ENCODE data around the gene HDAC9.

The HDAC9 gene

DNA sequence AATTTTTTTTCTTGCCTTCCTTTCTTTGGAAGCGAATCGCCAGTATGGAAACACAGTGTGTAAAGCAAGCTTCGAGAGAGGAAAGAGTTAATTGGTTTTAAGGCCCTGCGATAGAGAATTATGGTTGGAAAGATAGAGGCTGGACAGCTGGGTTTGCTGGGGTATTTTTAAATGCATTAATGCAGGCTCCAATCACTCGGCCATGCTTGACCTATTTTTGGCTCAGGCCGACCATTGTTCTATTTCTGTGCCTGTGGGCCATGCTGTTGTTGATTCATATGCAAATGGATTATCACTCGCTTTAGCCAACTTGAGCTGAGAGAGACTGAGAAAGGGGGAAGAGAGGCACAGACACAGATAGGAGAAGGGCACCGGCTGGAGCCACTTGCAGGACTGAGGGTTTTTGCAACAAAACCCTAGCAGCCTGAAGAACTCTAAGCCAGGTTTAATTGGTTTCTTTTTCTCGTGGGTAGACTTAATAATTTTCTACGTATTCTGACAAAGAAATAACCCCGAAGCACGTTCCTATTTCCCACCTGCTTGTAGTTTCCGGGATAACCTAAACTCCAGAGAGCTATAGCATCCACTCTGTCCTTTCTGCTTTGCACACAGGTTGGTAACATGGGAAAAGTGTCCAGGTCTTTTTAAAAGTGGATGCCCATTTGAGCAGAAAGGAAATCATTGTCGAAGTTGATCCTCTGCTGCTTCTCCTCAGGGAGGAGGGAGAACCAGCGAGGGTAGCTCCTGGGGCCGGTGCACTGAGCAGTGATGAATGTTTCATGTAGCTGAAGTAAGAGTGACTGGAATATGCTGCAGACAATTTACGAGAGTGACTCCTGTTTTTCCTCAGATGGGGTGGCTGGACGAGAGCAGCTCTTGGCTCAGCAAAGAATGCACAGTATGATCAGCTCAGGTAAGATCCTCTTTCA is at the start of gene HDAC9:
TSS of gene HDAC9 (plus strand) at position 338 of the 929 bp plus-strand sequence. CDS start at position 892, 554 bp downstream.
- DNase-seq (ENCODE audit: low read depth), result no peak

DNA sequence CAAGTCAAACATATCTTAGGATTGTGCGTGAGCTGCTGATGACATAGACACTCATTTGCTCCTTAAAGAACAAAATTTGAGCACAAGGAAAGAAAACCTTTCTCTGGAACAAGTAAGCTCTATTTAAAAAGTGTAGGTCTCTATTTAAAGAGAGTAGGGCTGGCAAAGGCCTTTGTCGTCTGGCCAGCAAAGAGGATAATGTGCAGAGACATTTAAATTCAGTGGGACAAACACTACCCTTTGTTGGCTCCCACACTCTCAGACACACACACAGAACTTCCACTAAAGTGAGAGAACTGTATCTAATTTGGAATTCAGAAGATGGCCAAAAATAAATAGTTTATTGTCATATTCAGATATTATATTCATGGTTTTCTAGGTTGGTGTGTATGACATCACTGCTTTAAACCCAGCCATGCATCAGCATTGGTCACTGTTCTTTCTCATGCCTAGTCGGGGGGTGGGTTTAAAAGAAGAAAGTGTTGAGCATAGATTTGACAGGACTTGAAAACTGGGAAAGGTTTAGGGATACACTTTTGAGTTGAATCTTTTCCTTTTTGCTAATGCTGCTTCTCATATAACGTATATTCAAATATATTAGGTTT is 49.5 kb upstream of the HDAC9 start:
- no peak for DNase-seq (ENCODE audit: low read depth)

DNA sequence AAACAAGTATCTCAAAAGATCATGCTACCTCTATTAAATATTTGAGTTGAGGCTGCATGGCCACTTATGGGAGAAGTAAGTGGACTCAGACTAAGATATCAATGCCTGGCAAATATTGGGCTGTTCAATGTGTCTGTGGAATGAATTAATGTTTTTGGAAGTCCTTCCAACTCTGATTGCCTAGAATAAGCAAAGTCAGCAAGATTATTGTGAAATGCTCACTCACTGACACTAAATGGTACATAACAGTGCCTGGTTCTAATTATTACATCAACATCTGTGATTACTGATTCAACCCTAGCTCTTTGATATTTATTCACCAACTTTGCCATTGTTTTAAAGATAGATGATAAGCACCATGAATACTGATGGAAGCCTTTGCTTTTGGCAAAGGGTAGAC is 45.5 kb upstream of the HDAC9 start:
- DNase-seq (ENCODE audit: low read depth), result no peak

DNA sequence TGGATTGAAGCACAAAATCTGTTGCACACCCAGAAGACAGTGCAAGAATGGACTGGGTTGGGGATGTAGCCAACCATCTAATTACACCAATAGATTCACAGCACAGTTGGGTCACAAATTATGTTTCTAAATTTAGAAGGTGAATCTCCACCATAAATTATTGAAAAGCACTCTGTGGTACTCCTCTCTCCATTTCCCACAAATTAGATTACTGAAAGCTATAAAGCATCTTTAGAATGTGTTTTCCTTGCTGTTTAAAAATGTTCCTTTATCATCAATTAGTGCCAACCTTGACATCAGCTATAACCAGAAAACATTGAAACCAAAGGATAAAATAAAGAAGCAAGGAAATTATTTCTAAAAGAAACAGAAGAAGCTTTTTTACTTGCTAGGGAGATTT is 39.9 kb upstream of the HDAC9 start:
- no peak for DNase-seq (ENCODE audit: low read depth)

- DNase-seq (ENCODE audit: low read depth), result no peak
Observed at GRCh38 chr7:18457832-18458231, 37.7 kb upstream of the HDAC9 start.

DNA sequence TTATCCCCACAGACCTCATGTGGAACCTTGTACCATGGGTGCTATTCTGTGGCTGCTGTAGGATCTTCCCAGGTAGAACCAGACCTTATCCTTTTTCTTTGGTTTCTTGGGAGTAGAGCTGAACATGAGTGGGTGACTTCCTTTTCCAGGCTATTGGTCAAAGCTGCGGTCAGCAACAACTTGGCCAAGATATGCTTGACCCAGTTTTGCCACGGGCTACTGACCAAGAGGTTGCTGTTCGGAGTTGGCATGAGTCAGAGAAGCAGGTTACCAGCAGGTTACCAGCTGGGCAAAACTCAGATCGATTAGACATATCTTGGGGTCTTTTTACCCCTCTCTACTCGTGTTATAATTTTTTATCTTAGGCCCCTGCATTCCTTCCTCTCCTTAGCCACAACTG is 36.7 kb upstream of the HDAC9 start:
- no peak for DNase-seq (ENCODE audit: low read depth)

DNA sequence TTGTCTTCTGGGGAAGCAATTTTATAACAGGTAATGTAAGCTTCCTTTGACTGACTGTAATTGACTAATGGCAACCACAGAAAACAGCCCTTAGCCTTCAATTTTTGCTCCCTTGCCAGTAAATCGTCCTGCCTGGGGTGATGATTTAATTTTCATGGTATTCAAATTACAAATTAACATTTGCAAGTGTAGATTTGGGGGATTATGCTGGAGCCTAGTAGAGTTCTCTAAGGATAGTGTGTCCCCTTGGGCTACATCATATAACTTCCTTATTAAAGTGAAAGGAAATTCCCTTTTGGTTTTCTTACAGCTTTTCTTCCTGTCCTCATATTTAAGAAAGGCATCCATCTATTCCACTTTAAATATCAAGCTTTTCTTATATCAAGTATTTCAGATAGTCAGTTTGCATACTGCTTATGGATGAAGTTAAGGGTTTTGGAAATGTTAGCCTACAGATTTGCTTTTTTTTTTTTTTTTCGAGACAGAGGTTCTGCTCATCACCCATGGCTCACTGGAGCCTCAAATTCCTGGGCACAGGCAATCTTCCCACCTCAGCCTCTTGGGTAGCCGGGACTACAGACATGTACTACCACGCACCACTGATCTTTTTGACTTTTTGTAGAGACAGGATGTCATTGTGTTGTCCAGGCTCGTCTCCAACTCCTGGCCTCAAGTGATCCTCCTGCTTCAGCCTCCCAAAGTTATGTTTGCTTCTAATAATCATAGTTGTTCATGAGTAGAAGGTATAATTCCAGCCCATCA is 35.9 kb upstream of the HDAC9 start:
- DNase-seq (ENCODE audit: low read depth), result no peak

DNA sequence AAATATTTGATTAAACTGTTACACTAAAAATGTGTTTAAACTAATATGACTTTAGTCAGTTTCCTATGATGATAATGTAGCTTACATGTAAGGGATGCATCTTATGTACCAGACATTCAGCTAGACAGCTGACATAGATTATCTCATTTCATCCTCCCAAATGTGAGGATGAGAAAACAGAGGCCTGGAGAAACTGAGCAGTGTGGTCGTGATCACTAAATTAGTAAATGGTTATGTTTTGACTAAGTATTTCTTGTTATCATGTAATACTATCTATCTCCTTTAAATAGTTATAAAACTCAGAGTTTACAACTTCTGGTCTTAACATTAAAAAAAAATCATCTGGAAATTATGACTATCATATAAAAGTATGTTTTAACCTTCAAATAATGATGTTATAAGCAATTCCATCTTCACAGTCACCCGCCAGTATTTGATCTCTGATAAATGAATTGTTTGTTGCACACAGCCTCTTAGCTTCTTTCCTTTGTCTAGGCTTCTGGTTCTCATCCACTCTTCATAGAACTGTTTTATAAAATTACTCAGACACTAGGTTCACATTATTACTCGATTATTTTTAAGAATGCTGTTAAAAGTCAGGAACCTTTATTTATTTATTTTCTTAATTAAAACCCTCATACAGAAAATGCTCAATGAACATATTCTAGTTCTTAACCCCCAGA is 33.6 kb upstream of the HDAC9 start:
- no peak for DNase-seq (ENCODE audit: low read depth)

DNA sequence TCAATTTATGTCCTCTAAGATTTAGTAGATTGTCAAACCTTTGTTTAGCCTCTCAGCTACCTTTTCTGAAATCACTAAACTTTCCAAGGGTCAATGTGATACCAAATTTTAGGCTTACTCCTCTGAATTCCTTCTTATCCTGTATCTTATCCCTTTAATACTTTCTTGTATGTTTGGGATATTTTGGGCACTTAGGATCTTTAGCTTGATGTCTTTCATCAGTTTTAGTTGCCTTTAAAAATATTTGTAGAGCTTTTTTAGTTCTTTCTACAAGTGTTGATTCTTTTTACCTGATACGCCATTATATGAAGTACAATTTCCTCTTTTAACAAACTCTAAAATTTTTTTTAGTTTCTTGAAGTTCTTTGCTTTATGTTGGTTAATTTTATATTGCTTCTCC is 30.7 kb upstream of the HDAC9 start:
- DNase-seq (ENCODE audit: low read depth), result no peak

GRCh38 chr7:18467011-18467410 is 28.5 kb upstream of the HDAC9 start:
- DNase-seq (ENCODE audit: low read depth), result no peak

DNA sequence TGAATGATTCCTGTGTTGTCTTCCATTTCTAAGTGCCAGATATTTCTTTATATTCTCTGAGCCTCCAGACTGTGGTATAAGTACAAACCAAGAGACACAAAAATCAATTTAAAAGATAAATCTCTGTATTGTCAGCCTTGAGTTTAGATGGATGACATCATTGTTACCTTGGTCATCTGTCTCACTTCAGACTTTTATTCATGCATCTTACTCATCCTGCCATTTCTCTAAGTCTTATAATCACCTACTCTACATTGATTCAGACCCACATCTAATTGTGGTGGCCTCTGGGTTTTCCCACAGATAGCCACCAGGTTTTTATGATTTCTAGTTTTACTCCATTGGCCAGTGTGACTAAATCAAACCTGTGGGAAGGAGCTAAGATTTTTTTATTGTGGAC is 26.8 kb upstream of the HDAC9 start:
- no peak for DNase-seq (ENCODE audit: low read depth)

- no peak for DNase-seq (ENCODE audit: low read depth)
Observed at GRCh38 chr7:18469316-18469715, 26.2 kb upstream of the HDAC9 start.

DNA sequence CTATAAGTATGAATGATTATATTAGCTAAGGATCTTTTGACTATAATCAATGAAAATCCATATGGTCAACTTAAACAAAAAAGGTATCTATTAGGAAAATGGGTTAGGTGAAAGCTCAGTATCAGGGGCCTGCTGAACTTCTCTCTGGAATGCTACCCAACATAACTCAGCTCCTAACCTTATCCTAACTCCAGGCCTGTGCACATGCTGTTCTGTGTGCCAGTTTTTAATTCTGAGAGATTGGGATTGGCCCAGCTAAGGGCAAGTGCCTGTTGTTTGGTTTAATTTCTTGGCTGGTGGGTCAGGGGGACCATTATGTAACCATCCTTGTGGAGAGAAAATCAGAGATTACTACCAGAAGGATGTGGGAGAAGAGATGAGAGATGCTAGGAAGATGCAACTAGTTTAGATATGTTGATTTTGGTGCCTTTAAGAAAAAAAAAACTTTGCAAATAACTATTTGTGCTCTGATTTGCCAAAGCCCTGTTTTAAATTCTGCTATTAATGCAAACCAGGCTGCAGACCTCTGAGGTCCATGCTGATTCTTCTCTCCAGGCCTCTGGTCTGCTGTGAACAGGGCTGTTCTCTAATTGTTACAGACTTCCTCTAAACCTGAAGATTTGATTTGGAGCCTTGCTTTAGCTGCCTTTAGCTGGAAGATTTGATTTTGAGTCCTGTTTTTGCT is 23.9 kb upstream of the HDAC9 start:
- no peak for DNase-seq (ENCODE audit: low read depth)

DNA sequence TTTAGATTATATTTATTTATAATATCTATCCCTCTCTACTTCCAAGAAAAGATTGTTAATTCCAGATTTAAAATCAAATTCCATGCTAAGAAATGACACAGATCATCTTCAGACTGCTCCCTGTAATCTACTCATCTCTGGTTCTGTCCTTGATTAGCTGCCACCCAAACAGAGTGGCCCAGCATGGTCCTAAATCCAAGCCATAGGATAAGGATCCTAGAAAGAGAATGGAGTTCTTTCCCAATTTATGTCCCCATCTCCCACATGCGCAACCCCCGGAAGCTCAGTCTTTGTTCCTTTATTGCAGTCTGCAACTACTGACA is 23.4 kb upstream of the HDAC9 start:
- DNase-seq (ENCODE audit: low read depth), result no peak

- DNase-seq (ENCODE audit: low read depth), result no peak
Observed at GRCh38 chr7:18473119-18473518, 22.4 kb upstream of the HDAC9 start.

DNA sequence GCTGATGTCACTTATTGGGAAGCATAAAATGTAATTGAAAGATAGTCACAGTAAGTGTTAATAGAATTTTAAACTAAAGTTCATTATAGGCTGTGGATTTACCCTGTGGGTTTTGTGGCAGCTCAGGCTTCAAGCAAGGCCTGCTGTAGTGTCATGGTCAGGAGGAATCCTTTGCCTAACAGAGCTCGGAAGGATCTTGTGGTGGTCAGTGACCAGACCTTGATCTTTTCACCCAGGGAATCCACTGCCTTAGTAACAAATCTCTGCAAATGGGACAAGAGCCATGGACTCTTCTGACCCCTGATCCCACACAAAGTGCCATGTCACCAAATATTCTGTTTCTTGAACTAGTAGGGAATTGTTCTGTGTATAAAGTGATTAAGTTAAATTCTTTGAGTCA is 20.6 kb upstream of the HDAC9 start:
- no peak for DNase-seq (ENCODE audit: low read depth)

DNA sequence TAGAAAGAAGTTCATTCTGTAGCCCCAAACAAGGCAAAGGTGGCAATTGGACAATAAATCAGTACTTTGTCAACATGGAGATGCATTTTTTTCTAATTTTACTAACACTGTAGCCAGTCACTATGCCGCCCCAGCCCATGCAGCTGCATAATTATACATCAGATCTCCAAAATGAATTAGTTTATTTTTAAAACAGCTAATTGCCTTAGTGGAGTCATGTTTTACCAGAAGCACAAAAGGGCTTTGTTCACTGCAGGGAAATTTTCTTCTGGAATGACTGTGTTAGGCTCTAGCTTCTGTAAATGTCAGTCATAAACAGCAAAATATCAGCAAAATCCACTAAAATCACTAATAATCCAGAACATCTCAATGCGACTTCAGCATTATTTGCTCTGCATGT is 20.1 kb upstream of the HDAC9 start:
- no peak for DNase-seq (ENCODE audit: low read depth)

GRCh38 chr7:18481776-18482175 is 13.8 kb upstream of the HDAC9 start:
- no peak for DNase-seq (ENCODE audit: low read depth)

GRCh38 chr7:18488049-18488448 is 7.5 kb upstream of the HDAC9 start:
- DNase-seq (ENCODE audit: low read depth), result no peak

- no peak for DNase-seq (ENCODE audit: low read depth)
Observed at GRCh38 chr7:18489624-18490023, 5.9 kb upstream of the HDAC9 start.

GRCh38 chr7:18491871-18492270 is 3.7 kb upstream of the HDAC9 start:
- no peak for DNase-seq (ENCODE audit: low read depth)

DNA sequence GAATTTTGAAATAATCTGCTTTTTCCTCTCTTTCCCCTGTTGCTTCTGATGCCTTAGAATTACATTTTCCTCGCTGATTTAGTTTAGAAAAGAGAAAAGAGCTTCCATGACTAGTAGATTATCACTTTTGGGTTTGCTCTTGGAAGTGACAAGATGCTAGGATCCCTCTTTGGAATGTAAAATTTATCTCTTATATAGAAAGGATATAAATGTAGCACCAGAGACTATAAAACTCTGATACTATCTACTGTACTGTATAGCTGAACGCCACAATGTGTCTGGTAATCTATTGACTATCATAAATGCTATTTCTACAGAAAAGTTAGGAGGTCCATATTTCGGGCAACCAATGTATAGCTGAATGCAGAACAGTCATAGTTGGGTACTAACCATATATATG is 1.1 kb upstream of the HDAC9 start:
- no peak for DNase-seq (ENCODE audit: low read depth)
